ENCODE data around the gene EPHB1. TPM values are rescaled to one million over a fixed set of nuclear protein-coding genes. Genes with fewer than 3 reads are reported as not detected.

Gene EPHB1
- total RNA-seq, 1 donor from 2014 or later: 1.3 TPM

DNA sequence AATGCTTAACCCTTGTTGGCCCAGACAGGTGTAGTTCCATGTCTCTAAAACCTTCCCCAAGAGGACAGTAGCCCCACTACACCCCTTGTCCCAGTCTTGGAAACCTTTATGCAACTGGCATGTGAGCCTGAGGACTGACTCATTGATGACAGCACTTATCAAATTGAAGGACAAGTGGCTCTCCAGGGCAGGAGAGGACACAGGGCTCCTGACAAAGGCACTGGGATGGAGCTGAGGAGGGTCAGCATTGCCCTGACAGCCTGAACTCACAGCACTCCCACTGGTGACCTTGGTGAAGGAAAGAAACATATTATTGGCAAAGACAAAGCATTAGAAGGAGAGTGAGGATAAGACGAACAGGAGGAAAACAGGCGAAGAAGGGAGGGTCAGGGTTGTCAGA, 139.9 kb downstream of the EPHB1 start:
- Mint-ChIP-seq H3K4me1 (peaks cover 19% of the 10 kb centered on the region), H3K27ac (no peak overlapping the region), H3K36me3 (no peaks in the 10 kb centered on the region), H3K9me3 (no peaks in the 10 kb centered on the region), H3K27me3 (ENCODE audit: low read depth) (peaks cover 24% of the 10 kb centered on the region), H3K4me3 (no peak overlapping the region)
- TF ChIP-seq, protein P1, sequence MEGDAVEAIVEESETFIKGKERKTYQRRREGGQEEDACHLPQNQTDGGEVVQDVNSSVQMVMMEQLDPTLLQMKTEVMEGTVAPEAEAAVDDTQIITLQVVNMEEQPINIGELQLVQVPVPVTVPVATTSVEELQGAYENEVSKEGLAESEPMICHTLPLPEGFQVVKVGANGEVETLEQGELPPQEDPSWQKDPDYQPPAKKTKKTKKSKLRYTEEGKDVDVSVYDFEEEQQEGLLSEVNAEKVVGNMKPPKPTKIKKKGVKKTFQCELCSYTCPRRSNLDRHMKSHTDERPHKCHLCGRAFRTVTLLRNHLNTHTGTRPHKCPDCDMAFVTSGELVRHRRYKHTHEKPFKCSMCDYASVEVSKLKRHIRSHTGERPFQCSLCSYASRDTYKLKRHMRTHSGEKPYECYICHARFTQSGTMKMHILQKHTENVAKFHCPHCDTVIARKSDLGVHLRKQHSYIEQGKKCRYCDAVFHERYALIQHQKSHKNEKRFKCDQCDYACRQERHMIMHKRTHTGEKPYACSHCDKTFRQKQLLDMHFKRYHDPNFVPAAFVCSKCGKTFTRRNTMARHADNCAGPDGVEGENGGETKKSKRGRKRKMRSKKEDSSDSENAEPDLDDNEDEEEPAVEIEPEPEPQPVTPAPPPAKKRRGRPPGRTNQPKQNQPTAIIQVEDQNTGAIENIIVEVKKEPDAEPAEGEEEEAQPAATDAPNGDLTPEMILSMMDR (IDR thresholded peaks at IDR 0.05; ENCODE audit: unreplicated experiment): no peak
- DNase-seq (ENCODE audit: low spot score in 2 of 2, unreplicated experiment in 2 of 2): no peak

DNA sequence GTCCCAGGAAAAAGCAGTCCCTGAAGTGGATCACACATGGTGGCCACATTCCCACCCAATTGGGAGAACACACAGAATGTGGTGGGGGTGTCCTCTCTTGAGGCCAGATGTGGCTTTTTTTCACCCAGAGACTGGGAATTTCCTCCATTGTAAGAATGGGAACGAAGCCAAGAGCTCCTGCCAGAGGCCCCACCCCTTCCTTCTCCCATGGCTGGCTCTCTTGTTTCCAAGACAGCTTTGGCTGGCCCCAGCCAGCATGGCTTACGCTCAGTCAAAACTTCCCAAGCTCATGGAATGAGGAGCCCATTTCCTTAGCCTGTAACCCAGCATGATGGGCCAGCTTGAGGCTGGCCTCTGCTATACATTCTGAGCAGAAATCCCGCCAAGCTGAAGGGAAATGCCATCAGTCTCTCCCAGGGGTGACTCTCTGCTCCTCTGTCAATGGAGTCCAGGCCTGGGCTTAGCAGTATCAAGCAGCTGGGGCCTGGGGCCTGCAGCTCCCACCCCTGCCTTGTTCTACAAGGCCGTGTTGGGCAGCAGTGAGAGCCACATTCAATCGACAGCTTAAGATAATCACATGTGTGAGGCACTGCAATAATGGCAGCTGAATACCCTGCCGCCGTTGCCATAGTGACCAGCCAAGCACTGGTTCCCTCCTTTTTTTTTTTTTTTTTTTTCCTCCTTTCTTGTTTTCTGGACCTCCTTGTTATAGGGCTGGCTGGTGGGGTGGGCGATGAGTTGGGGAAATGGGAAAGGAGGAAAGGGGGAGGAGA, 142.4 kb downstream of the EPHB1 start:
- H3K4me1 Mint-ChIP-seq: peaks cover 19% of the 10 kb centered on the region
- TF ChIP-seq, protein P1 (IDR thresholded peaks at IDR 0.05; ENCODE audit: unreplicated experiment): no peak
- no peak overlapping the region for H3K27ac Mint-ChIP-seq
- DNase-seq (ENCODE audit: low spot score in 2 of 2, unreplicated experiment in 2 of 2): peak in 1 of 2 experiments; percentile 41
- H3K27me3 Mint-ChIP-seq (ENCODE audit: low read depth): peaks cover 33% of the 10 kb centered on the region
- no peak overlapping the region for H3K4me3 Mint-ChIP-seq
- no peaks in the 10 kb centered on the region for H3K36me3 Mint-ChIP-seq
- no peaks in the 10 kb centered on the region for H3K9me3 Mint-ChIP-seq

DNA sequence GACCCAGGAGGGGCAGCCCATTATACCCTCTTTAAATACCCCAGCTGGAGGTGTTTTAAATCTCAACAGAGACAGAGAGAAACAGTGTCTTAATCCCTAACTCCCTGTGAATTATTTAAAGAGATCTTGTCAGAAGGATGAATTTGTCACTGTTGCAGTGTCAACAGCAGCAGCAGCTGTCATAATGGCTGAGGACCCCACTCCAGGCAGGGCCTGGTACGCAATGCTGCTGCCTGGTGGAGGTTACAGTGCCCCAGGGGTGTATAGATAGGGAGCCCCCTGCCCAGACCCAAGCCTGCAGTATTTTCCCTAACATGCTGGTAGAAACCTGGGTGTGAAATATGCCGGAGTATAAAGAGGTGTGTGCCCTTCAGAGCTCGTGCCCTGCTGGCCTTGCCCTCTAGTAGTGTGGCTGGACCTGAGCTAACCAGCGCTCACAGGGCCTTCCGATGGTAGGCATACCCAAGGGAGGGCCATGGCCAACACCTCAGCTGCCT, 143.0 kb downstream of the EPHB1 start:
- Mint-ChIP-seq H3K9me3 (no peaks in the 10 kb centered on the region), H3K27me3 (ENCODE audit: low read depth) (peaks cover 33% of the 10 kb centered on the region), H3K27ac (no peak overlapping the region), H3K4me3 (no peak overlapping the region), H3K36me3 (no peaks in the 10 kb centered on the region), H3K4me1 (peaks cover 19% of the 10 kb centered on the region)
- TF ChIP-seq, protein P1 (IDR thresholded peaks at IDR 0.05; ENCODE audit: unreplicated experiment): no peak
- DNase-seq (ENCODE audit: low spot score in 2 of 2, unreplicated experiment in 2 of 2): no peak

DNA sequence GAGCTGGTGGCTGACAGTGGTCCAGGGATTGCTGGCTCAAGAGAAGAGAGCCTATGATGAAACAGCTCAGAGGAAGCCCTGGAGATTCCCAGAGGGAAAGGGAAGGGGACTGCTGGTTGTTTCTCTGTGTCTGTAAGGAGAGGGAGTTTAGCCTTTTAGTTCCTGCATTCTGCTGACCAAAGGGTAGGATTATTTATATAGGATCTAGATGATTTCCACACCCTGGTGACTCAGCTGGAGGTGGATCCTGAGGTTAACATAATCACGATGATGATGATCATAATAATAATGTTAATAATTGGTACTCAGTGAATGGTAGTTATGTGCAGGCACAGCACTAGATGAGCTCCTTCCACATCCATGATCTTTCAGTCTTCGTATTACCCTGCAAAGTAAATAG, 144.9 kb downstream of the EPHB1 start:
- DNase-seq (ENCODE audit: low spot score in 2 of 2, unreplicated experiment in 2 of 2): no peak
- TF ChIP-seq, protein P1 (IDR thresholded peaks at IDR 0.05; ENCODE audit: unreplicated experiment): no peak
- no peaks in the 10 kb centered on the region for H3K36me3 Mint-ChIP-seq
- H3K27ac Mint-ChIP-seq: no peak overlapping the region
- no peak overlapping the region for H3K4me3 Mint-ChIP-seq
- peaks cover 33% of the 10 kb centered on the region for H3K27me3 Mint-ChIP-seq (ENCODE audit: low read depth)
- H3K4me1 Mint-ChIP-seq: peaks cover 6% of the 10 kb centered on the region
- H3K9me3 Mint-ChIP-seq: no peaks in the 10 kb centered on the region

- Mint-ChIP-seq H3K27ac (no peak overlapping the region), H3K4me3 (no peak overlapping the region), H3K9me3 (no peaks in the 10 kb centered on the region), H3K27me3 (ENCODE audit: low read depth) (peaks cover 43% of the 10 kb centered on the region), H3K4me1 (no peaks in the 10 kb centered on the region), H3K36me3 (no peaks in the 10 kb centered on the region)
- TF ChIP-seq, protein P1 (IDR thresholded peaks at IDR 0.05; ENCODE audit: unreplicated experiment): no peak
- no peak for DNase-seq (ENCODE audit: low spot score in 2 of 2, unreplicated experiment in 2 of 2)
Observed at GRCh38 chr3:134941820-134942219, 146.8 kb downstream of the EPHB1 start.
